ENCODE data around the gene CCDC85B.

The CCDC85B gene

GRCh38 chr11:65861533-65862183, 28.8 kb upstream of the CCDC85B start:
- DNase-seq (ENCODE audit: low spot score): no peak
- in situ Hi-C loops (cut with MboI; ENCODE audit: low sequenced_read_pairs, unreplicated experiment): no loop called here
- TF ChIP-seq CTCF (IDR thresholded peaks at IDR 0.05; ENCODE audit: borderline replicate concordance, control extremely low read depth, extremely low read depth, insufficient read depth, missing control alignments): no peak

GRCh38 chr11:65862191-65862735, 28.2 kb upstream of the CCDC85B start:
- in situ Hi-C loops (cut with MboI; ENCODE audit: low sequenced_read_pairs, unreplicated experiment): no loop called here
- no peak for DNase-seq (ENCODE audit: low spot score)
- TF ChIP-seq CTCF (IDR thresholded peaks at IDR 0.05; ENCODE audit: borderline replicate concordance, control extremely low read depth, extremely low read depth, insufficient read depth, missing control alignments): no peak

GRCh38 chr11:65862941-65863888, 27.3 kb upstream of the CCDC85B start:
- TF ChIP-seq CTCF (IDR thresholded peaks at IDR 0.05; ENCODE audit: borderline replicate concordance, control extremely low read depth, extremely low read depth, insufficient read depth, missing control alignments): no peak
- DNase-seq (ENCODE audit: low spot score): no peak
- in situ Hi-C loops (cut with MboI; ENCODE audit: low sequenced_read_pairs, unreplicated experiment): no loop called here

- TF ChIP-seq CTCF (IDR thresholded peaks at IDR 0.05; ENCODE audit: borderline replicate concordance, control extremely low read depth, extremely low read depth, insufficient read depth, missing control alignments): no peak
- in situ Hi-C loops (cut with MboI; ENCODE audit: low sequenced_read_pairs, unreplicated experiment): no loop called here
Measured at GRCh38 chr11:65863889-65864705, 26.4 kb upstream of the CCDC85B start.

GRCh38 chr11:65864706-65865471, 25.6 kb upstream of the CCDC85B start:
- in situ Hi-C loops (cut with MboI; ENCODE audit: low sequenced_read_pairs, unreplicated experiment): no loop called here
- TF ChIP-seq CTCF (IDR thresholded peaks at IDR 0.05; ENCODE audit: borderline replicate concordance, control extremely low read depth, extremely low read depth, insufficient read depth, missing control alignments): no peak
- no peak for DNase-seq (ENCODE audit: low spot score)

More at GRCh38 chr11:65863889-65864705, 26.4 kb upstream of the CCDC85B start:
- no peak for DNase-seq (ENCODE audit: low spot score)

All from GM13976 (cell line).